ENCODE data around the gene TEX52.

TEX52 gene

DNA sequence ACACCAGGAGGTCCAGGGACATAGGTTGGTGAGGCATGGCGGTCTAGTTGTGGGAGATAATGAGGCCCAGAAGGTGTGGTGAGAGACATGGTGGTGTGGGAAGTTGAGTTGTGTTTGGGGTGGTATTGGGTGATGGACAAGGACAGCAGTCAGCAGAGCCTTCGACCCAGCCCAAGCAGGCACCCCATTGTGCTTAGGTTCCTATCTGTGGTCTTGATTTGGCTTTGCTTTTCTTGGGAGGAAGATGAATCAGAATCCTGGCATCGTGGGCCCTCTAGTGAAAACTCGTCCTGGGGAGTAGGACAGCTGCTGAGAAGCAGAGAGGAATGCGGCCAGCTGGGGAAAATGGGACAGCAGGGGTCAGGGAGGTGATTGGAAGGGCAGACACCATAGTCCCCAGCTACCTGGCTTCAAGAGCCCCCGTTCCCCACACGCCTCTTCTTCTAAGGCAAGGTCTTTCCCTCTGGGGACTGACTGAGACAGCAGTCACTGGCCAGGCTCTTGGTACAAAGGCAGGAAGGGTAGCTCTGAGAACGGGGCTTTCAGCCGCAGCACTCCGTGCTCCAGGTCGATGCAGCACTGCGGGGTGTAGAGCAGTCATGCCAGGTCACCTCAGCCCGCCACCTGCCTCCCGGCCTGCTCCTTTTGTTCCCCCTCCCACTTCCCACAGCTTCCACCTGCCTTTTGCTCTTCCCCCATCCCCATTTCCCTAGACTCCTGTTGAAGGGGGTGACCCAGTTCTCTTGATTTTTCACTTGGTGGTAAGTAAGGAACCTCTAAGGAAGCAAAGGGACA lies 29.9 kb downstream of the TEX52 start:
- DNase-seq (ENCODE audit: low spot score) = no peak
- no peak for TF ChIP-seq CTCF (IDR thresholded peaks at IDR 0.05; ENCODE audit: extremely low read depth, missing control alignments)

DNA sequence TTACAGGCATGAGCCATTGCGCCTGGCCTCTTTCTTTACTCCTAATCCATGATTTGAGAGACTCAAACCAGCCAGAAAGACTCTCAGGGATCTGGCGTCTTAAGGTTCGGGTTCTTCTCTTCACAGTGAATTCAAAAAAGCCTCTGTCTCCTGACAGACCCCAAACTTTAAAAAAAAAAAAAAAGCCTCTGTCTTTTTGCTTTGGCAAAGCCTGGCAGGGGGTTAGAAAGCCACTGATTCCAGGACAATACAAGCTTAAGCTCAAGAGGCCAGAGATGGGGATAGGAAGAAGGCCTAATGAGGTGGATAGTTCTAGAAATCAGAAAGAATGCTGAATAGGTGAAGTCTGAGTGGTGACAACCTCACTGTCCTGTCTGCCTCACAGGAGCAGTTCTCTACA lies 30.8 kb downstream of the TEX52 start:
- TF ChIP-seq CTCF (IDR thresholded peaks at IDR 0.05; ENCODE audit: extremely low read depth, missing control alignments) = no peak

DNA sequence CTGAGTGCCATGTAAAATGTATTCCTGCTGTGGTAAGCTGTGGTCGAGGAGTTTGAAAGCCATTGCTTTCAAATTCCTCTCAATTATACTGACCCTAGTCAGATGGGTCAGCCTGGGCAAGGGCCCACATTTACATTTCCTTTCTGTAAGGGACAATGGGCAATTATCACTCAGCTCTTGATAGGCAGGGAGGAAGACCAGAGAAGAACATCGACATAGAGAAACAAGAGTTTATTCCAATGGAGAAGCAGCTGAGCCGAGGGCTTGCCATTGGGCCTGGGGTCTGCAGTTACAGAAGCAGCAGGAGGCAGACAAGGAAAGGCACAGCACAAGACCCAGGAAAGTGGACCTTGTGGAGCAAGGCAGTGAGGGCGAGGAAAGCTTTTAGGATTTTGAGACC lies 31.7 kb downstream of the TEX52 start:
- no peak for TF ChIP-seq CTCF (IDR thresholded peaks at IDR 0.05; ENCODE audit: extremely low read depth, missing control alignments)
- no peak for DNase-seq (ENCODE audit: low spot score)

More for the DNA sequence above, 30.8 kb downstream of the TEX52 start:
- DNase-seq (ENCODE audit: low spot score) = no peak

DNA sequence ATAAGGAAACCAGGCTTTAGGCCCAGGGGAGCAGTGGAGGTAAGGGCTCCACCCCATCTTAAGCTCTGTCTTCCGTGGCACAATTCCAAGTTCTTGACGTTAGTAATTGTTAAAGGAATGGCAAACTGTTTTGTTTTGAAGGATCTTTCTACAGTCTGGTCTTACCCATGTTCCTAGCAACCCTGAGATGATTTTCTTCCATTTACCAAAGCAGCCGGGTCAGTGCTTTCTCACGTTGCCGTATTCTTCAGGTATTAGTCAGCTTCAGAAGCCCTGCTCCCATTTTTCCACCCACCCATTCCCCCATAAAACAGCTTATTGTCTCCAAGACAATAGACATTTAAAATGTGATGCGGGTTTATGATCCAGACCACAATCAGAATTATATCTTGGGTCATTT lies 32.3 kb downstream of the TEX52 start:
- DNase-seq (ENCODE audit: low spot score) = no peak
- TF ChIP-seq CTCF (IDR thresholded peaks at IDR 0.05; ENCODE audit: extremely low read depth, missing control alignments) = no peak

- no peak for TF ChIP-seq CTCF (IDR thresholded peaks at IDR 0.05; ENCODE audit: extremely low read depth, missing control alignments)
- DNase-seq (ENCODE audit: low spot score) = no peak
Observed at GRCh38 chr12:2823483-2823882, 33.4 kb downstream of the TEX52 start.

DNA sequence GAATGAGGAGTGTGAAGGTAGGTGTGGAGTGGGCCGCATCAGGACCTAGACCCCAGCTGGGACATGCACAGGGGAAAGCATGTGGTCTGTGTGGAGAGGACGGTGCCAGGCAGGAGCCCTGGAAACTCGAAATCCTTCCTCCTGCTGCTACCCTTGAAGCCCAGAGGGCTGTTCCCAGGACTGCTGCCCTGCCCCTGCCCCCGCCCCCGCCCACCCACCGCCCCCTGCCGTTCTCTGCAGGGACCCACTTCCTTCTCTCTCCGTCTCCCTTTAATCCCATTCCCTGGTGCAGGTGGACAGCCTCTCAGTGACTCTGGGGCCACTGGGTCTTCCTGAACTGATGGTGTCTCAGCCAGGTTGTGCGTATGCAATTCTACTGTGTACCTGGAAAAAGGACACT lies 36.4 kb downstream of the TEX52 start:
- TF ChIP-seq CTCF (IDR thresholded peaks at IDR 0.05; ENCODE audit: extremely low read depth, missing control alignments) = no peak
- no peak for DNase-seq (ENCODE audit: low spot score)

DNA sequence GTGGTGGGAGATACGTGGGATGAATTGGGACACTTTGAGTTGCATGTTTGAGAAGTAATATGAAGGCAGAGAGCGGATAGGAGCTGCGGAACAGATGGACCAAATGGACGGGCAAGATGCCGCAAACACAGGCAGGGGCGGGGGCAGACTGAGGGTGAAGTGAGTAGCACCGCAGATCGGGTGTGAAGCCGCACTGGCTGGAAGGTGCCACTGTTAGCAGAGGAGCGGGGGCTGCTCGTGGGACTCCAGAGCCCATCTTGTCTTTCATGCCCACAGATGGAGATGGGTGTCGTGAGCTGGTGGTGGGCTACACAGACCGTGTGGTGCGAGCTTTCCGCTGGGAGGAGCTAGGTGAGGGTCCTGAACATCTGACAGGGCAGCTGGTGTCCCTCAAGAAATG lies 37.0 kb downstream of the TEX52 start:
- no peak for TF ChIP-seq CTCF (IDR thresholded peaks at IDR 0.05; ENCODE audit: extremely low read depth, missing control alignments)
- no peak for DNase-seq (ENCODE audit: low spot score)

Data from GM20000 (cell line).